CD8-positive, alpha-beta memory T cell (primary cell): ENCODE results near the gene SHANK2. TPM values are rescaled to one million over a fixed set of nuclear protein-coding genes. Genes with fewer than 3 reads are reported as not detected.
A peak's percentile ranks its signal among the peaks of the same experiment; 100 is the strongest.

ENCODE experiments used
- CTCF ChIA-PET: fragments of 350-600 bp; sonication (Branson Sonifier 250); formaldehyde crosslinking; loops from one replicate; lab custom pipeline; 2021; ENCODE audit warnings: antibody characterized with exemption; lab: Charles Lee
- POLR2A ChIA-PET: fragments of 350-600 bp; sonication (Branson Sonifier 250); formaldehyde crosslinking; loops from one replicate; lab custom pipeline; 2021; ENCODE audit warnings: antibody characterized with exemption; lab: Charles Lee
- DNase-seq, 5 donors: peaks; one replicate each; pipeline versions ENCODE4 v3.0.0 to v3.0.0-alpha.2; 2020 to 2022; ENCODE audit warnings: mixed read lengths in 1 of 5
- H3K27ac ChIP-seq: one replicate; pipeline ENCODE4 v1.7.0; 2013; ENCODE audit warnings: low read depth, mild to moderate bottlenecking, low read length, moderate library complexity
- H3K27me3 ChIP-seq: 2 replicates; pipeline ENCODE4 v1.7.0; 2013; ENCODE audit warnings: low read length, mild to moderate bottlenecking; ENCODE audit not compliant: insufficient read depth, poor library complexity, severe bottlenecking
- H3K36me3 ChIP-seq: 2 replicates; pipeline ENCODE4 v1.7.0; 2013; ENCODE audit warnings: mild to moderate bottlenecking, low read length, moderate library complexity; ENCODE audit not compliant: insufficient read depth
- H3K4me1 ChIP-seq: 2 replicates; pipeline ENCODE4 v1.7.0; 2013; ENCODE audit warnings: mild to moderate bottlenecking, low read length, moderate library complexity; ENCODE audit not compliant: insufficient read depth
- H3K4me3 ChIP-seq: 2 replicates; pipeline ENCODE4 v1.7.0; 2013; ENCODE audit warnings: mild to moderate bottlenecking, low read length
- H3K9me3 ChIP-seq: 2 replicates; pipeline ENCODE4 v1.7.0; 2013; ENCODE audit warnings: mild to moderate bottlenecking, low read length
- H3K27ac Mint-ChIP-seq, 8 donors: one replicate each; pipeline ENCODE4 v1.8.0; 2020 to 2021; ENCODE audit warnings: mixed read lengths in 8 of 8, mild to moderate bottlenecking in 6 of 8, inconsistent platforms in 3 of 8, moderate library complexity in 3 of 8
- H3K27me3 Mint-ChIP-seq, 2 donors: one replicate each; pipeline ENCODE4 v1.8.0; 2020 to 2021; ENCODE audit warnings: mixed read lengths in 2 of 2, mild to moderate bottlenecking in 1 of 2, moderate library complexity in 1 of 2
- H3K36me3 Mint-ChIP-seq, 3 donors: one replicate each; pipeline ENCODE4 v1.8.0; 2020 to 2021; ENCODE audit warnings: mixed read lengths in 3 of 3, inconsistent platforms in 1 of 3, mild to moderate bottlenecking in 1 of 3
- H3K4me1 Mint-ChIP-seq, 3 donors: one replicate each; pipeline ENCODE4 v1.8.0; 2020 to 2021; ENCODE audit warnings: mixed read lengths in 3 of 3, inconsistent platforms in 1 of 3, mild to moderate bottlenecking in 1 of 3
- H3K4me3 Mint-ChIP-seq, 7 donors: one replicate each; pipeline ENCODE4 v1.8.0; 2020 to 2021; ENCODE audit warnings: mixed read lengths in 7 of 7, mild to moderate bottlenecking in 6 of 7, moderate library complexity in 4 of 7, inconsistent platforms in 2 of 7
- H3K9me3 Mint-ChIP-seq, 5 donors: one replicate each; pipeline ENCODE4 v1.8.0; 2020 to 2022; ENCODE audit warnings: mixed read lengths in 5 of 5, mild to moderate bottlenecking in 3 of 5, moderate library complexity in 2 of 5, inconsistent platforms in 1 of 5
- polyA plus RNA-seq: library from polyadenylated mRNA; unstranded; fragments of 300-500 nt; fragmentation: Illumina TruSeq; gene quantifications from one replicate; pipeline ENCODE4 v1.2.3, GENCODE V29; 2021
- total RNA-seq, 2 experiments: library from RNA; stranded (reverse); gene quantifications; one replicate each; pipeline ENCODE4 v1.2.3, GENCODE V29; 2021

Gene SHANK2
- total and polyA plus RNA-seq, 3 experiments from 2014 or later: not detected

DNA sequence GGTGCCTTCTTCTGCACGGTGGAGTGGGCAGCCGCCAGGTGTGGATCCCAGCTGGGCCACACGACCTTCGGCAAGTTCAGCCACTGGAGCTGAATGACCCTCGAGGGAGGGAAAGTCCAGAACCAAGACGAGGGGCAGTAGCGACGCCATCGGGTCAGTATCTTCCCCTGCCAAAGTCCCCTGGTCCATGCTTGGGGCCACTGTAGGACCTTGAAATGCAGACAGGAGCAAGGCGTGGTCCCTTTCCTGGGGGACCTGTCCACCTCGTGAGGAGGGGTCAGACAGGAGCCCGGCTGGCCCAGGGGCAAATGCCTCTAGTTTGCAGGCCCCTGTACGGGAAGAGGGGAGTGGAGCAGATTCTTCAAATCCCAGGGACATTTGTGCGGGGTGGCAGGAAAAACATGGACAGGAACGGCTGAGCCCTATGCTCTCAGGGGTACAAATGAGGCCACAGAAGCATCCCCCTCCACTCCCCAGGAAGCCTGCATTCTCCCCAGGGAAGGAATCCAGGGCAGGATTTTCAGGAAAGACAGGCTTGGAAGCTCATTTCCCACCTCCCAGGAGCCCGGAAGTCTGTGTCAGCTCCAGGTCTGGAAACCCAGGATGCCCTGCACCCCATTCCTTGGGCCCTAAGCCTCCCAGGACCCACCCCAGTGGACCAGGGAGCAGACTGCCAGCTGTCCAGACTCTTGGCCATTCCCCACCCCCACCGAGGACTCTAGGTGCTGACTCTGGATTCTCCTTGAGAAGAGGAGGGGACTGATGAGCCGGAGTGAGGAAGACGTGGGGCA is 6.6 kb downstream of the SHANK2 start:
- Histone ChIP-seq H3K36me3 (no peaks in the 10 kb centered on the region), H3K4me3 (no peak overlapping the region), H3K27ac (no peak overlapping the region), H3K4me1 (no peaks in the 10 kb centered on the region), H3K27me3 (peaks cover 18% of the 10 kb centered on the region), H3K9me3 (no peaks in the 10 kb centered on the region)
- H3K27me3 Mint-ChIP-seq: peaks cover 27 to 38% of the 10 kb centered on the region in 2 donors
- CTCF ChIA-PET: no interaction called here
- no peak overlapping the region for H3K4me3 Mint-ChIP-seq
- no peaks in the 10 kb centered on the region for H3K36me3 Mint-ChIP-seq
- peaks cover 0 to 5% (median 2%) of the 10 kb centered on the region in 3 donors for H3K4me1 Mint-ChIP-seq
- POLR2A ChIA-PET: no interaction called here
- peak overlapping the region in 1 of 8 donors; percentile 21 for H3K27ac Mint-ChIP-seq
- DNase-seq: no peak
- no peaks in the 10 kb centered on the region for H3K9me3 Mint-ChIP-seq

DNA sequence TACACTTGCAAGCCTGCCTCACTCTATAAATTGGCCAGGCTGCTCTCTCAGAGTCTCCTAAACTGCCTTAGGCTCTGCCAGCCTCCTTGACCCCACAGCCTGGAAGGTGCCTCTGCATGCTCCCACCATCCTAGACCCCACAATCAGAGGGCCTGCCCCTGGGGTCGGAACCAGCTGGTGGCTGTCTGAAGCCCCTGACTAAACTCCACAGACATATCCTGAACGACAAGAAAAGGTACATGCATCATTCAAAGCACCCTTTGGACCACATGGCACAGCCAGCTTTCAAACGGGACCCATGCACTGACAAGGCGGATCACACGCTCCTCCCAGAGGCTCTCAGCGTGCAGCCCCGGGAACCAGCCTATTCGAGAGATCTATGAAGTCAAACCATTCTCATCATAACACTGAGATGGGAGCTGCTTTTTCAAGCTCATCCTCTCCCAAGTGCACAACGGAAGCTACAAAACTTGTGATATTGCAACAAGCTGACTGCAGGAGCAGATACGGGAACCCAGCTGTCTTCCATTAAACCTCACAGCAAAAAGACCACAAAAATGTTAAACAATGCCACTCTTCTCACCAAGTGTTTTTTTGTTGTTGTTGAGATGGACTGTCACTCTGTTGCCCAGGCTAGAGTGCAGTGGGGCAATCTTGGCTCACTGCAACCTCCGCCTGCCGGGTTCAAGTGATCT is 8.1 kb downstream of the SHANK2 start:
- CTCF ChIA-PET: no interaction called here
- H3K36me3 Mint-ChIP-seq: no peaks in the 10 kb centered on the region
- H3K4me3 Mint-ChIP-seq: no peak overlapping the region

DNA sequence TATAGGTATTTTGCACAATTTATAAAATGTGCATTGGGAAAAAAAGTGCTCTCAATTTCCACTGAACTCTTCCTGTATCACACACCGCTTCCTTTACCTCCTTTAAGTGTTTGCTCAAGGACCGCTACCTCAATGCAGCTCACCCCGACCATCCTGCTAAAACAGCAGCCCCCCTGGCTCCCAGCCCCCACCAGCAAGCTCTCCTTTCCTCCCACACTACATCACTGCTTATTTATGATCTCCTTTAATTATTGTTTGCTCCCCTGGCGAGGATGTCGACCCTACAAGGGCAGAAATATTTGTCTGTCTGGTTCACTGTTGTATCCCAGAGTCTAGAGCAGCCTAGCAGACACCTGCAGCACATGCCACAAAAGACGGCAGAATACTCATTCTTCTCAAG is 10.0 kb downstream of the SHANK2 start:
- no peak for DNase-seq
- Histone ChIP-seq H3K4me3 (no peak overlapping the region), H3K36me3 (no peaks in the 10 kb centered on the region), H3K9me3 (no peaks in the 10 kb centered on the region), H3K27me3 (no peaks in the 10 kb centered on the region), H3K4me1 (no peaks in the 10 kb centered on the region), H3K27ac (no peak overlapping the region)
- Mint-ChIP-seq H3K4me1 (no peaks in the 10 kb centered on the region), H3K4me3 (no peak overlapping the region), H3K9me3 (no peaks in the 10 kb centered on the region), H3K27me3 (peaks cover 8 to 20% of the 10 kb centered on the region in 2 donors), H3K27ac (no peak overlapping the region), H3K36me3 (no peaks in the 10 kb centered on the region)
- ChIA-PET POLR2A (no interaction called here), CTCF (no interaction called here)

More for the DNA sequence above, 8.1 kb downstream of the SHANK2 start:
- H3K27me3 ChIP-seq: peaks cover 8% of the 10 kb centered on the region
- H3K27ac ChIP-seq: no peak overlapping the region
- Mint-ChIP-seq H3K27ac (no peak overlapping the region), H3K27me3 (peaks cover 17 to 27% of the 10 kb centered on the region in 2 donors), H3K4me1 (no peaks in the 10 kb centered on the region), H3K9me3 (no peaks in the 10 kb centered on the region)
- no peaks in the 10 kb centered on the region for H3K4me1 ChIP-seq
- H3K36me3 ChIP-seq: no peaks in the 10 kb centered on the region
- no peaks in the 10 kb centered on the region for H3K9me3 ChIP-seq
- DNase-seq: no peak
- POLR2A ChIA-PET: no interaction called here
- H3K4me3 ChIP-seq: no peak overlapping the region

- Histone ChIP-seq H3K27ac (no peak overlapping the region), H3K36me3 (no peaks in the 10 kb centered on the region), H3K4me1 (no peaks in the 10 kb centered on the region), H3K27me3 (no peaks in the 10 kb centered on the region), H3K9me3 (no peaks in the 10 kb centered on the region), H3K4me3 (no peak overlapping the region)
- Mint-ChIP-seq H3K36me3 (no peaks in the 10 kb centered on the region), H3K27ac (no peak overlapping the region), H3K4me1 (no peaks in the 10 kb centered on the region), H3K4me3 (no peak overlapping the region), H3K27me3 (peaks cover 8 to 20% of the 10 kb centered on the region in 2 donors), H3K9me3 (no peaks in the 10 kb centered on the region)
- CTCF ChIA-PET: no interaction called here
- DNase-seq: no peak
- POLR2A ChIA-PET: no interaction called here
Measured at GRCh38 chr11:71241721-71242259, 10.6 kb downstream of the SHANK2 start.

DNA sequence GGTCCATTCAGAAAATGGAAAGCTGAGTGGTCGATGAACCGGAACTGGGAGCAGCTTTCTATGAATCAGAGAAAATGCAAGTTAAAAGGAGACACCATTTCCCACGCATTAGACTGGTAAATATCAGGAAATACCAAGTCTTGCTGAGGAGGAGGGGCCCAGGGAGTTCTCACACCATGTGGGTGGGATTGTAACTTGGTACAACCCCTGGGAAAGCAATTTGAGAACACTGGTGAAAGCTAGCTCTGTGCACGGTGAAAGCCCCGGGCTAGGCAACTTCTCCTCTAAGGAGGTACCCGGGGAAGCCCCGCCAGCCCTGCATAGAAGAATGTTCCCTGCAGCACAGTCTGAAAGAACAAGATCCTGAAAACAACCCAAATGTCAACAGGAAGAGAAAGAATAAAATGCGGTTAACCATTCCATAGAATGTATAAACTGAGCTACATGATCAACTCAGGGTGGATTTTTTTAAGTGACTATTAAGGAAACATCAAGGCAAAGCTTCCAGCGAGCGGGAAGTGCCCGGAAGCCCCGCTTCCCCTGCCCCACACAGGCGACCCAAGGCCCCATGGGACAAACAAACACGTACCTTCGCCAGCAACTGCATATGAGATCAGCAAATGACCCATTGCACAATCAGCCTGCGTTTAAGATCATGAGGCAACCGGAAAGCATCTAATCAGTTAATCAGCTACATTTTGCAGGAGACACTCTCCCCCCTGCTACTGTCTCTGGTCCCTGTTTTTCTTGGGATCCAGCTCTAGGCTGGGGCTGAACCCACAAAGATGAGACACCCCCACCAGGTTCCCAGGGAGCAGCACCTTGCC is 11.3 kb downstream of the SHANK2 start:
- ChIA-PET POLR2A (no interaction called here), CTCF (no interaction called here)
- Histone ChIP-seq H3K27me3 (no peaks in the 10 kb centered on the region), H3K4me3 (no peak overlapping the region), H3K4me1 (no peaks in the 10 kb centered on the region), H3K36me3 (no peaks in the 10 kb centered on the region), H3K27ac (no peak overlapping the region), H3K9me3 (no peaks in the 10 kb centered on the region)
- H3K27me3 Mint-ChIP-seq: peaks cover 8 to 20% of the 10 kb centered on the region in 2 donors
- H3K9me3 Mint-ChIP-seq: no peaks in the 10 kb centered on the region
- no peaks in the 10 kb centered on the region for H3K4me1 Mint-ChIP-seq
- no peak for DNase-seq
- H3K4me3 Mint-ChIP-seq: no peak overlapping the region
- no peak overlapping the region for H3K27ac Mint-ChIP-seq
- no peaks in the 10 kb centered on the region for H3K36me3 Mint-ChIP-seq

GRCh38 chr11:71240061-71240690 is 12.2 kb downstream of the SHANK2 start:
- Mint-ChIP-seq H3K27me3 (peaks cover 8 to 14% of the 10 kb centered on the region in 2 donors), H3K4me3 (no peak overlapping the region), H3K4me1 (no peaks in the 10 kb centered on the region), H3K9me3 (no peaks in the 10 kb centered on the region), H3K36me3 (no peaks in the 10 kb centered on the region), H3K27ac (no peak overlapping the region)
- Histone ChIP-seq H3K27me3 (no peaks in the 10 kb centered on the region), H3K4me3 (no peak overlapping the region), H3K9me3 (no peaks in the 10 kb centered on the region), H3K4me1 (no peaks in the 10 kb centered on the region), H3K27ac (no peak overlapping the region), H3K36me3 (no peaks in the 10 kb centered on the region)
- no peak for DNase-seq
- ChIA-PET CTCF (no interaction called here), POLR2A (no interaction called here)

- POLR2A ChIA-PET: no interaction called here
- CTCF ChIA-PET: no interaction called here
- Mint-ChIP-seq H3K4me3 (no peak overlapping the region), H3K27me3 (peaks cover 8 to 14% of the 10 kb centered on the region in 2 donors), H3K9me3 (no peaks in the 10 kb centered on the region), H3K27ac (no peak overlapping the region), H3K4me1 (no peaks in the 10 kb centered on the region), H3K36me3 (no peaks in the 10 kb centered on the region)
- Histone ChIP-seq H3K4me1 (no peaks in the 10 kb centered on the region), H3K9me3 (no peaks in the 10 kb centered on the region), H3K27me3 (no peaks in the 10 kb centered on the region), H3K27ac (no peak overlapping the region), H3K4me3 (no peak overlapping the region), H3K36me3 (no peaks in the 10 kb centered on the region)
- DNase-seq: no peak
Measured at GRCh38 chr11:71239581-71239980, 12.8 kb downstream of the SHANK2 start.
